Measurements from ENCODE around the gene MRPL12. TPM values are rescaled to one million over a fixed set of nuclear protein-coding genes. Genes with fewer than 3 reads are reported as not detected.

MRPL12 gene
- polyA plus RNA-seq, 3 donors: 21.2 to 57.0 (median 38.3) TPM

- H3K27ac Mint-ChIP-seq: no peak overlapping the region
- Histone ChIP-seq H3K4me2 (replicated peaks; ENCODE audit: extremely low read depth, low read length, poor library complexity, severe bottlenecking) (no peak overlapping the region), H3K4me1 (ENCODE audit: control insufficient read depth in 1 of 2, insufficient read depth in 2 of 2, low read length in 2 of 2) (peaks cover 0 to 3% of the 10 kb centered on the region in 2 donors), H3K79me2 (ENCODE audit: insufficient read depth, low read length) (no peaks in the 10 kb centered on the region), H3K27me3 (ENCODE audit: control insufficient read depth in 2 of 2, insufficient read depth in 2 of 2, low read length in 2 of 2) (peaks cover 0 to 12% of the 10 kb centered on the region in 2 donors), H3K4me3 (replicated peaks in 1 of 3; ENCODE audit: low read depth in 2 of 3, low read length in 3 of 3) (no peak overlapping the region), H3K36me3 (replicated peaks in 1 of 2; ENCODE audit: control insufficient read depth in 1 of 2, insufficient read depth in 2 of 2, low read length in 2 of 2) (no peaks in the 10 kb centered on the region), H3K9me3 (replicated peaks in 1 of 2; ENCODE audit: control insufficient read depth in 1 of 2, insufficient read depth in 1 of 2, low read length in 2 of 2) (no peaks in the 10 kb centered on the region), H2AFZ (ENCODE audit: insufficient read depth, low read depth, low read length, poor library complexity, severe bottlenecking) (no peak overlapping the region), H3K27ac (ENCODE audit: low read depth in 1 of 2, low read length in 2 of 2) (no peak overlapping the region), H3K9ac (ENCODE audit: insufficient read depth, low read length, poor library complexity, severe bottlenecking) (no peak overlapping the region), H4K20me1 (ENCODE audit: insufficient read depth, low read length) (no peaks in the 10 kb centered on the region)
- H3K4me3 Mint-ChIP-seq: no peak overlapping the region
- H3K4me1 Mint-ChIP-seq: peaks cover 10% of the 10 kb centered on the region
- WGBS (ENCODE audit: insufficient coverage): 91% methylated on average over 28 of the region's 33 CpGs
- intact Hi-C loops (cut with micrococcal nuclease): no loop called here
- peaks cover 12 to 21% (median 20%) of the 10 kb centered on the region in 3 donors for H3K27me3 Mint-ChIP-seq (ENCODE audit: low read depth in 3 of 3)
- TF ChIP-seq CTCF (IDR thresholded peaks at IDR 0.05): no peak
- peaks cover 0 to 10% of the 10 kb centered on the region in 2 donors for H3K36me3 Mint-ChIP-seq
- no peaks in the 10 kb centered on the region for H3K9me3 Mint-ChIP-seq
- DNase-seq: no peak
Measured at GRCh38 chr17:81719410-81720266, 16.5 kb downstream of the MRPL12 start.

GRCh38 chr17:81720267-81721071, 17.3 kb downstream of the MRPL12 start:
- peaks cover 0 to 10% of the 10 kb centered on the region in 2 donors for H3K36me3 Mint-ChIP-seq
- TF ChIP-seq CTCF (IDR thresholded peaks at IDR 0.05): no peak
- peaks cover 10% of the 10 kb centered on the region for H3K4me1 Mint-ChIP-seq
- no peak for DNase-seq
- Histone ChIP-seq H4K20me1 (ENCODE audit: insufficient read depth, low read length) (no peaks in the 10 kb centered on the region), H3K9me3 (replicated peaks in 1 of 2; ENCODE audit: control insufficient read depth in 1 of 2, insufficient read depth in 1 of 2, low read length in 2 of 2) (no peaks in the 10 kb centered on the region), H3K27ac (ENCODE audit: low read depth in 1 of 2, low read length in 2 of 2) (no peak overlapping the region), H3K9ac (ENCODE audit: insufficient read depth, low read length, poor library complexity, severe bottlenecking) (no peak overlapping the region), H2AFZ (ENCODE audit: insufficient read depth, low read depth, low read length, poor library complexity, severe bottlenecking) (no peak overlapping the region), H3K79me2 (ENCODE audit: insufficient read depth, low read length) (no peaks in the 10 kb centered on the region), H3K4me2 (replicated peaks; ENCODE audit: extremely low read depth, low read length, poor library complexity, severe bottlenecking) (no peak overlapping the region), H3K27me3 (ENCODE audit: control insufficient read depth in 2 of 2, insufficient read depth in 2 of 2, low read length in 2 of 2) (peaks cover 0 to 12% of the 10 kb centered on the region in 2 donors), H3K4me1 (ENCODE audit: control insufficient read depth in 1 of 2, insufficient read depth in 2 of 2, low read length in 2 of 2) (peaks cover 0 to 3% of the 10 kb centered on the region in 2 donors), H3K36me3 (replicated peaks in 1 of 2; ENCODE audit: control insufficient read depth in 1 of 2, insufficient read depth in 2 of 2, low read length in 2 of 2) (no peaks in the 10 kb centered on the region), H3K4me3 (replicated peaks in 1 of 3; ENCODE audit: low read depth in 2 of 3, low read length in 3 of 3) (no peak overlapping the region)
- 95% methylated on average over 19 of the region's 33 CpGs for WGBS (ENCODE audit: insufficient coverage)
- no peak overlapping the region for H3K4me3 Mint-ChIP-seq
- peaks cover 12 to 20% (median 19%) of the 10 kb centered on the region in 3 donors for H3K27me3 Mint-ChIP-seq (ENCODE audit: low read depth in 3 of 3)
- no peak overlapping the region for H3K27ac Mint-ChIP-seq
- intact Hi-C loops (cut with micrococcal nuclease): no loop called here
- no peaks in the 10 kb centered on the region for H3K9me3 Mint-ChIP-seq

All from CD14-positive monocyte (primary cell).